Astrocyte (in vitro differentiated cells and primary cell): ENCODE results near the gene LASP1NB.

Experiments
- EZH2 ChIP-seq: IDR thresholded peaks from 2 replicates; pipeline ENCODE4 v1.6.1; 2012; ENCODE audit warnings: mild to moderate bottlenecking, low read length, inconsistent platforms; ENCODE audit not compliant: insufficient read depth
- TF ChIP-seq, protein P1 (sequence below): IDR thresholded peaks from 2 replicates; pipeline ENCODE4 v1.5.1; 2011; ENCODE audit warnings: low read depth, mild to moderate bottlenecking, inconsistent platforms, low read length, moderate library complexity; ENCODE audit not compliant: insufficient read depth

DNA sequence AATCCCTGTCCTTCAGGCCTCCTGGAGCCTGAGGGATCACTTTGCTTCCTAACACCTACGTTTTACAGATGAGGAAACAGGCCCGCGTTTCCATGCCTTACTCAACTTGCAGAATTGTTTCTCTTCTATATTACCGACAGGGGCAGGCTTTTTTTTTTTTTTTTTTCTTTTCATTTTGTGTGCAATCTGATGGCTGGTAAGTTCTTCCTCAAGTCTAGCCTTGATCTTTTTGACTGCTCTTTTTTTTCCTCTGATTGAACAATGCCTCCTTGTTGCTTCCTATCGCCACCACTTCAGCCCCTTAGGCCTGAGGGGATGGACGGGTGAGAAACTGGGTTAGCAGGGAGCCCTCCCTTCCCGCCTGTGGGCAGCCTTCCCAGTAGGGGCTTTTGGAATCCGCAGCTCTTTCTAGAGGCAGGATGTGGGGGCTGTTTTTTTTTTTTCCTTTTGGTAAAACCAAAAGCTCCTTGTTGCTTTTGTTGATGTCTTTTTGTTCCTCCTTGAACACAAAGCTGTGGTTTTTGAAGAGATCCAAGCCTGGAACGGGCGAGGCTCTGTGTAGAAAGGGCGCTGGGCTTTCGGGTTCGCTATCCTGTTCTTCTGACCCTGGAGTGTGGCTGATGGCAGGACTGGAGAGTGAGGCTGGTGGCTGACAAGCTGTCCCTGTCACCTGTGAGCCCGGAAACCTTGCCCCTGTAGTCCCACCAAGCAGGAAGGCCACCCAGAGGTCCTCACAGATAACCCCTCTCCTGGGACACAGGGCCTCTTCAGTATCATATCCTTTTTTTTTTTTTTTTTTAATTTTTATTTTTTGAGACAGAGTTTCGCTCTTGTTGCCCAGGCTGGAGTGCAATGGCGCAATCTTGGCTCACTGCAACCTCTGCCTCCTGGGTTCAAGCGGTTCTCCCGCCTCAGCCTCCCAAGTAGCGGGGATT, 41.6 kb upstream of the LASP1NB start:
- TF ChIP-seq, protein P1, sequence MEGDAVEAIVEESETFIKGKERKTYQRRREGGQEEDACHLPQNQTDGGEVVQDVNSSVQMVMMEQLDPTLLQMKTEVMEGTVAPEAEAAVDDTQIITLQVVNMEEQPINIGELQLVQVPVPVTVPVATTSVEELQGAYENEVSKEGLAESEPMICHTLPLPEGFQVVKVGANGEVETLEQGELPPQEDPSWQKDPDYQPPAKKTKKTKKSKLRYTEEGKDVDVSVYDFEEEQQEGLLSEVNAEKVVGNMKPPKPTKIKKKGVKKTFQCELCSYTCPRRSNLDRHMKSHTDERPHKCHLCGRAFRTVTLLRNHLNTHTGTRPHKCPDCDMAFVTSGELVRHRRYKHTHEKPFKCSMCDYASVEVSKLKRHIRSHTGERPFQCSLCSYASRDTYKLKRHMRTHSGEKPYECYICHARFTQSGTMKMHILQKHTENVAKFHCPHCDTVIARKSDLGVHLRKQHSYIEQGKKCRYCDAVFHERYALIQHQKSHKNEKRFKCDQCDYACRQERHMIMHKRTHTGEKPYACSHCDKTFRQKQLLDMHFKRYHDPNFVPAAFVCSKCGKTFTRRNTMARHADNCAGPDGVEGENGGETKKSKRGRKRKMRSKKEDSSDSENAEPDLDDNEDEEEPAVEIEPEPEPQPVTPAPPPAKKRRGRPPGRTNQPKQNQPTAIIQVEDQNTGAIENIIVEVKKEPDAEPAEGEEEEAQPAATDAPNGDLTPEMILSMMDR = no peak
- TF ChIP-seq EZH2 = no peak
